Measurements from ENCODE around the gene MCRS1.
"Not testable (repeated sequence)": the region's sequence is repeated elsewhere in the genome, so short reads cannot be mapped to it uniquely, and the experiment has no call there.

The MCRS1 gene

GRCh38 chr12:49542592-49543160 is 25.3 kb downstream of the MCRS1 start:
- in situ Hi-C loops (cut with MboI; ENCODE audit: low sequenced_read_pairs), result no loop called here

- in situ Hi-C loops (cut with MboI; ENCODE audit: low sequenced_read_pairs), result no loop called here
Measured at GRCh38 chr12:49541911-49542505, 25.9 kb downstream of the MCRS1 start.

- in situ Hi-C loops (cut with MboI; ENCODE audit: low sequenced_read_pairs), result no loop called here
Measured at GRCh38 chr12:49541140-49541861, 26.6 kb downstream of the MCRS1 start.

GRCh38 chr12:49540229-49541139 is 27.5 kb downstream of the MCRS1 start:
- in situ Hi-C loops (cut with MboI; ENCODE audit: low sequenced_read_pairs), result no loop called here

GRCh38 chr12:49539406-49540228 is 28.3 kb downstream of the MCRS1 start:
- in situ Hi-C loops (cut with MboI; ENCODE audit: low sequenced_read_pairs), result no loop called here

GRCh38 chr12:49538510-49539403 is 29.2 kb downstream of the MCRS1 start, which contains the start of gene KCNH3:
TSS of gene KCNH3 (plus strand) at chr12:49539030. CDS start at chr12:49539417, 387 bp downstream.
- in situ Hi-C loops (cut with MboI; ENCODE audit: low sequenced_read_pairs), result no loop called here

GRCh38 chr12:49537752-49538509 is 30.0 kb downstream of the MCRS1 start:
- in situ Hi-C loops (cut with MboI; ENCODE audit: low sequenced_read_pairs), result no loop called here

GRCh38 chr12:49537231-49537751 is 30.7 kb downstream of the MCRS1 start:
- in situ Hi-C loops (cut with MboI; ENCODE audit: low sequenced_read_pairs), result no loop called here

- in situ Hi-C loops (cut with MboI; ENCODE audit: low sequenced_read_pairs), result no loop called here
Measured at GRCh38 chr12:49536526-49537071, 31.3 kb downstream of the MCRS1 start.

GRCh38 chr12:49535921-49536525 is 31.9 kb downstream of the MCRS1 start:
- in situ Hi-C loops (cut with MboI; ENCODE audit: low sequenced_read_pairs), result no loop called here

GRCh38 chr12:49534731-49535278 is 33.1 kb downstream of the MCRS1 start:
- in situ Hi-C loops (cut with MboI; ENCODE audit: low sequenced_read_pairs), result no loop called here

GRCh38 chr12:49534122-49534521 is 33.8 kb downstream of the MCRS1 start:
- in situ Hi-C loops (cut with MboI; ENCODE audit: low sequenced_read_pairs), result not testable (repeated sequence)

GRCh38 chr12:49533331-49533730 is 34.6 kb downstream of the MCRS1 start:
- in situ Hi-C loops (cut with MboI; ENCODE audit: low sequenced_read_pairs), result no loop called here

- in situ Hi-C loops (cut with MboI; ENCODE audit: low sequenced_read_pairs), result no loop called here
Measured at GRCh38 chr12:49531745-49532144, 36.2 kb downstream of the MCRS1 start.

- in situ Hi-C loops (cut with MboI; ENCODE audit: low sequenced_read_pairs), result no loop called here
Measured at GRCh38 chr12:49529414-49529813, 38.5 kb downstream of the MCRS1 start.

GRCh38 chr12:49527361-49528130 is 40.4 kb downstream of the MCRS1 start:
- in situ Hi-C loops (cut with MboI; ENCODE audit: low sequenced_read_pairs), result no loop called here

GRCh38 chr12:49525942-49526341 is 42.0 kb downstream of the MCRS1 start:
- in situ Hi-C loops (cut with MboI; ENCODE audit: low sequenced_read_pairs), result no loop called here
